Measurements from ENCODE around the gene SFMBT2. TPM values are rescaled to one million over a fixed set of nuclear protein-coding genes. Genes with fewer than 3 reads are reported as not detected.

Gene SFMBT2
- total RNA-seq, 4 donors from 2014 or later, result 0.60 to 8.6 (median 2.5) TPM

GRCh38 chr10:7170626-7171322 is 240.1 kb downstream of the SFMBT2 start:
- Histone ChIP-seq H3K27me3 (no peaks in the 10 kb centered on the region), H3K9me3 (no peaks in the 10 kb centered on the region), H3K27ac (no peak overlapping the region), H3K4me3 (no peak overlapping the region), H3K4me1 (no peaks in the 10 kb centered on the region), H3K36me3 (peaks cover 0 to 10% (median 0%) of the 10 kb centered on the region in 4 donors)
- TF ChIP-seq EP300 (IDR thresholded peaks at IDR 0.05; ENCODE audit: low read depth) (no peak), POLR2AphosphoS5 (IDR thresholded peaks at IDR 0.05) (no peak), POLR2A (IDR thresholded peaks at IDR 0.05) (no peak), CTCF (IDR thresholded peaks at IDR 0.05) (no peak)
- in situ Hi-C loops (cut with MboI; ENCODE audit: low pct_ligation_motif_present in 1 of 4, low pct_unique_long_range_greater_than_20kb in 1 of 4, low sequenced_read_pairs in 3 of 4) (no loop called here), intact Hi-C loops (cut with DNase I; ENCODE audit: low total_unique reads) (no loop called here)
- WGBS, 2 donors (ENCODE audit: low coverage in 1 of 2), result 73 to 94% methylated on average over 6 to 24 of the region's 24 CpGs
- no peak for DNase-seq

- 93 to 96% methylated on average over 10 to 13 of the region's 13 CpGs for WGBS, 2 donors (ENCODE audit: low coverage in 1 of 2)
- Histone ChIP-seq H3K36me3 (peaks cover 0 to 10% (median 0%) of the 10 kb centered on the region in 4 donors), H3K9me3 (no peaks in the 10 kb centered on the region), H3K4me1 (no peaks in the 10 kb centered on the region), H3K4me3 (no peak overlapping the region), H3K27ac (no peak overlapping the region), H3K27me3 (no peaks in the 10 kb centered on the region)
- in situ Hi-C loops (cut with MboI; ENCODE audit: low pct_ligation_motif_present in 1 of 4, low pct_unique_long_range_greater_than_20kb in 1 of 4, low sequenced_read_pairs in 3 of 4) (no loop called here), intact Hi-C loops (cut with DNase I; ENCODE audit: low total_unique reads) (no loop called here)
- no peak for DNase-seq
- TF ChIP-seq CTCF (IDR thresholded peaks at IDR 0.05), result no peak
- no peak for TF ChIP-seq POLR2AphosphoS5 (IDR thresholded peaks at IDR 0.05)
- no peak for TF ChIP-seq POLR2A (IDR thresholded peaks at IDR 0.05)
- TF ChIP-seq EP300 (IDR thresholded peaks at IDR 0.05; ENCODE audit: low read depth), result no peak
Measured at GRCh38 chr10:7168414-7168813, 242.4 kb downstream of the SFMBT2 start.

GRCh38 chr10:7165500-7166177 is 245.2 kb downstream of the SFMBT2 start:
- 68% methylated on average over 4 of the region's 4 CpGs; no CpG with 5 or more reads in 1 of the 2 donors for WGBS, 2 donors (ENCODE audit: low coverage in 1 of 2)
- Histone ChIP-seq H3K27me3 (no peaks in the 10 kb centered on the region), H3K9me3 (no peaks in the 10 kb centered on the region), H3K27ac (no peak overlapping the region), H3K4me1 (no peaks in the 10 kb centered on the region), H3K4me3 (no peak overlapping the region), H3K36me3 (no peaks in the 10 kb centered on the region)
- TF ChIP-seq POLR2A (IDR thresholded peaks at IDR 0.05) (no peak), EP300 (IDR thresholded peaks at IDR 0.05; ENCODE audit: low read depth) (no peak), POLR2AphosphoS5 (IDR thresholded peaks at IDR 0.05) (no peak), CTCF (IDR thresholded peaks at IDR 0.05) (no peak)
- DNase-seq, result no peak
- in situ Hi-C loops (cut with MboI; ENCODE audit: low pct_ligation_motif_present in 1 of 4, low pct_unique_long_range_greater_than_20kb in 1 of 4, low sequenced_read_pairs in 3 of 4) (no loop called here), intact Hi-C loops (cut with DNase I; ENCODE audit: low total_unique reads) (no loop called here)

- no peaks in the 10 kb centered on the region for H3K9me3 ChIP-seq
- no peak overlapping the region for H3K4me3 ChIP-seq
- in situ Hi-C loops (cut with MboI; ENCODE audit: low pct_ligation_motif_present in 1 of 4, low pct_unique_long_range_greater_than_20kb in 1 of 4, low sequenced_read_pairs in 3 of 4), result no loop called here
- no peaks in the 10 kb centered on the region for H3K4me1 ChIP-seq
- TF ChIP-seq POLR2AphosphoS5 (IDR thresholded peaks at IDR 0.05), result no peak
- no peak for TF ChIP-seq CTCF (IDR thresholded peaks at IDR 0.05)
- no peak for TF ChIP-seq EP300 (IDR thresholded peaks at IDR 0.05; ENCODE audit: low read depth)
- 87 to 95% methylated on average over 3 to 8 of the region's 8 CpGs for WGBS, 2 donors (ENCODE audit: low coverage in 1 of 2)
- intact Hi-C loops (cut with DNase I; ENCODE audit: low total_unique reads), result no loop called here
- no peak for DNase-seq
- no peak overlapping the region for H3K27ac ChIP-seq
- H3K27me3 ChIP-seq, result no peaks in the 10 kb centered on the region
- no peaks in the 10 kb centered on the region for H3K36me3 ChIP-seq
Measured at GRCh38 chr10:7164955-7165354, 245.9 kb downstream of the SFMBT2 start.
